ENCODE measurements around the gene CHP2.

DNA sequence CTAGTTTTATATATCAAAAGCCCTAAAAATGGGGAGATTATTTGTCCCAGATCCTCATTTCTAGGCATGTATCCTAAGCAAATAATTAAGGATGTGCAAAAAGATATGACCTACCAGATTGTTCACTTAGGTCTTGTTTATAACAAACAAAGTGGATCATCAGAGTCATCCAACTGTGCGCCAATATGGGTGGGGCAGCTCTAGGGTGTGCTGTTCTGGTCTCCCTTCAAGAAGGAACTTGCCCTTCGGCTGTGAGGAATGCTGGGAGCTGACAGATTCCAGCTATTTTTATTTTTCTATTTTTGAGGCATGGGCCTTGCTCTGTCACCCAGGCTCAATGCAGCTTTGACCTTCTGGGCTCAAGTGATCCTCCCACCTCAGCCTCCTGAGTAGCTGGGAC is 13.8 kb downstream of the CHP2 start:
- TF ChIP-seq, protein P1, sequence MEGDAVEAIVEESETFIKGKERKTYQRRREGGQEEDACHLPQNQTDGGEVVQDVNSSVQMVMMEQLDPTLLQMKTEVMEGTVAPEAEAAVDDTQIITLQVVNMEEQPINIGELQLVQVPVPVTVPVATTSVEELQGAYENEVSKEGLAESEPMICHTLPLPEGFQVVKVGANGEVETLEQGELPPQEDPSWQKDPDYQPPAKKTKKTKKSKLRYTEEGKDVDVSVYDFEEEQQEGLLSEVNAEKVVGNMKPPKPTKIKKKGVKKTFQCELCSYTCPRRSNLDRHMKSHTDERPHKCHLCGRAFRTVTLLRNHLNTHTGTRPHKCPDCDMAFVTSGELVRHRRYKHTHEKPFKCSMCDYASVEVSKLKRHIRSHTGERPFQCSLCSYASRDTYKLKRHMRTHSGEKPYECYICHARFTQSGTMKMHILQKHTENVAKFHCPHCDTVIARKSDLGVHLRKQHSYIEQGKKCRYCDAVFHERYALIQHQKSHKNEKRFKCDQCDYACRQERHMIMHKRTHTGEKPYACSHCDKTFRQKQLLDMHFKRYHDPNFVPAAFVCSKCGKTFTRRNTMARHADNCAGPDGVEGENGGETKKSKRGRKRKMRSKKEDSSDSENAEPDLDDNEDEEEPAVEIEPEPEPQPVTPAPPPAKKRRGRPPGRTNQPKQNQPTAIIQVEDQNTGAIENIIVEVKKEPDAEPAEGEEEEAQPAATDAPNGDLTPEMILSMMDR (IDR thresholded peaks at IDR 0.05), result no peak
- no peak for TF ChIP-seq ZFX (IDR thresholded peaks at IDR 0.05; ENCODE audit: borderline replicate concordance)
